HG03342 (cell line): ENCODE measurements around the gene DUSP7.

Experiments used
- ATAC-seq: cut with Tn5 transposase; IDR thresholded peaks from one replicate; pipeline ENCODE4 v1.9.1; 2021; ENCODE audit warnings: mild to moderate bottlenecking, moderate library complexity; ENCODE audit not compliant: unreplicated experiment

The DUSP7 gene

DNA sequence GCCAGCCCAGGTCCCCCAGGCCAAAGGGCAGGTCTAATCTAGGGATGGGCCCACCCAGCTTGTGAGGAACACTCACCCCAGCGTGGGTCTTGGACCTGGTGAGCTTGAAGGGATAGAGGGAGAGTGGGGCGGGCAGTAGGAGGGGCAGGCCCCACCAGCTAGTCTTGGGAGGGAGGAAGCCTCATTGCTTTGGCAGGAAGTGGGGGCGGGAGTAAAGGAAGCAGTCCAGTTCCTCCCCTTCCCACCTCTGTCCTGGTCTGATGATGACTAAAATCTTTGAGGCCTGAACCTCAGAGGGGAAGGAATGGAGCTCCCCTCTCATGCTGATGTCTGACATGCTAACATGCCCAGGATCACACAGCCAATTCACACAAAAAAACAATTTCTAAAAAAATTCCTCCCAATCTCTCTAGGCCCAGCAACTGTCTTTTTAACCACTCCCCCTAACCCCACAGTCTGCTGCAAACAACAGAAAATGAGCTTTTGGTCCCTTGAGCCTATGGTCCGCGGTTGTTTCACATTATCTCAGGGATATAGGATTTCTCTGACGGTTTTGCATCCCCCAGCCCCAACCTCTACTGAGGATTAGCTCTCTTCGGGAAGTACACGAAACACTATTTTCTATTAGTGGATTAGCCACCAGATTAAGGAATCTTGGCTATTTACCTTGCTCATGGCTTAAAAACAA is 30.7 kb upstream of the DUSP7 start:
- no peak for ATAC-seq

DNA sequence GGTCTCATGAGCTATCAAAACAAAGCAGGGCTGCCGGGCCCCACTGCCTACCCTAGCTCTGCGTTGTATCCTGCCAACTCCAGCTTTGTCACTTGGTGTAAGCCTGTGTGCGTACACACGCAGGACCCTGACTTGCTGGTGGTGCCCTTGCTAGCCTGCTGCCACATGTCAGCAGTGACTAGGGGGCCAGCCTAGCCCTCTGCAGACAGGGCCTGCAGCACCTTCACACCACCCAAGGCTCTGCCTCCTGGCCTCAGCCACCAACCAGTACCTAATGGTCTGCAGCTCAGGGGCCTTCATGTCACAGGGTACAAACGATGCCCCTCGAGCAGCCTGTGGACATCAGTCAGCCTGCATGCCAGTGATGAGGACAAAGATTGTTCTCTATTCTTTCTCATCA is 30.1 kb upstream of the DUSP7 start:
- no peak for ATAC-seq

DNA sequence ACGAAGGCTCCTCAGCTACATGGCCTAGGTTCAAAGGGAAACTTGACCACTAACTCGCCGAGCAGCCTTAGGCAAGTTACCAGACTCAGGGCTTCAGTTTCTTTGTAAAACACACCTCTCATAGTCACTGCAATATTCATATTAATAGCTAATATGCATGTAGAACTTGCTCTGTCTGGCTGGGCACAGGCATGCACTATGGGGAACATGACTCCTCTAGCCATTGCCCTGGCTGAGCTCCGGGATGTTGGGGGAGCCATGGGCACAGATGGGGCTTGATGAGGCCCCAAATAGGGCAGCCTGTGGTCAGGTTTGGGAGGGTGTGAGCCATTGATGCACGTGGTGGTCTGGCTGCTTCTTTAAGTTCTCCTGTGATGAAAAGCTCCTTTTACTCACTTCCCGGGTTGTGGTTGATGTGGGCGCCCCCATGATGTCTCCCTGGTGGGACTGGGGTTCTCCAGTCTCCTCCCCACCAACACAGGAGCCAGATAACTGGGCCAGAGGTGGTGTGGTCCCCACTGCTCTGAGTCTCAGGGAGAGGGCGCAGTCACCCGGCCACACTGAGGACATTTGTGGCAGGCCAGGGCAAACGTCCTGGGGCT is 29.4 kb upstream of the DUSP7 start:
- ATAC-seq: no peak

DNA sequence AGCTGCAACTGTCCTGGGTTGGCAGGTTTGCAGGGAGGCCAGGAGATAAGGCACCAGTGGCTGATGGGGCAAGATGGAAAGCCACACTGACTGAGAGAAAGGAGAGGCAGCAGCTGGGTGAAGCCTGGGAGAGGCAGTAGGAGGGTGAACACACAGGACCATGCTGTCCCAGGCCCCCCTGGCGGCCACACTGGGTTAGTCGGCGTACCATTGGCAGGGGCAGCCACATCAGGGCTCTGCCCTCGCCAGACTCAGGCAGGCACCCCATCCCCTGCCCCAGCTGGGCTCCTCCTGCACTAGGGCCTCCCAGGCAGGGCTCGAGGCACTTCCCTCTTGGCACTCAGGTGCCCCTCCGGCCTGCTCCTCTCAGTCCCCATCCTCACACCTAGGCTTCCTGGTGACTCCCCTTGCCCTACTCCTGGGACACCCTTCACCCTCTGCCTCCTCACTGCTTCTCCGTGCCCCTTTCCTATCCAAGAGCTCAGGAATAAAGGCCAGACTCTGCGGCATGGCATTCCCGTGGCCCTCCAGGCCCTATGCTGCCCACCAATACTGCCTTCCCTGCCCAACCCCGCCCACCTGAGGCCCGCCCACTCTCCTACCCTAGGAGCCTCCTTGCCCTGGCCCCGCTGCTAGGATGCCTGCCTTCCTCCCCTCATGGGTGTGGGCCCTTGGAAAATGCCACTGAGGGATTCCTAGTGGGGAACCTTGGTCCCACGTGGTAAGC is 28.7 kb upstream of the DUSP7 start:
- ATAC-seq: no peak

DNA sequence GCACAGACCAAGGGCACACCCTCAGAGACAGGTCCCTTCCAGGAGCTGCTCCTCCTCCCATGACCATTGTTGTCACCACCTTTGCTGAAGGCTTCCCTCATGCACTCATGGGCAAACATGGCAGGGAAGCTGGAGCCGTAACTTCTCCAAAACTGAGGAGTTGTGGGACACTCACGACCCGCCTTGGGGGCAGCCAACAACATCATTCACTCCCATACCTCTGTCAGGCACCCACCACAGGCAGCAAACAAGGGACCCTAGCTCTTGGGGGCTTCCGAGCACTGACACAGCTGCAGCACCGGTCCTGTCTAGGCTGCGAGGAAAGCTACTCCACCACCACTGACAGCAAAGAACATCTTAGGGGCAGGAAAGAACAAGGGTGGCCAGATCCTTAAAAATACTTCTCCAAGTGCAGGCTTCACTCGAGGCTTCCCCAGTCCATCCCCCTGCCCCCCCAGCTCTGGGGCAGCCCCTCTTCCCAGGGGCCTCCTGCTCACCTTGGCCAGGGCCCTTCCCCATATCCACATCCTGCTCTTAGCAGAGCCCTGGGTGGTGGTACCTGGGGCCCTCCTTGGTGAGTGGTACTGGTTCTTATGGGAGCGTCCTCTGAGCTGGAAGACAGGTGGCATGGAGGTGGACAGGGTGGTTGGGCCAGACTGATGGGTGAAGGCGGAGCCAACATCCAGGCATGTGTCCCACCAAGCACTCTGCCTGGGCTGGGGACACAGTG is 28.0 kb upstream of the DUSP7 start:
- ATAC-seq: no peak

DNA sequence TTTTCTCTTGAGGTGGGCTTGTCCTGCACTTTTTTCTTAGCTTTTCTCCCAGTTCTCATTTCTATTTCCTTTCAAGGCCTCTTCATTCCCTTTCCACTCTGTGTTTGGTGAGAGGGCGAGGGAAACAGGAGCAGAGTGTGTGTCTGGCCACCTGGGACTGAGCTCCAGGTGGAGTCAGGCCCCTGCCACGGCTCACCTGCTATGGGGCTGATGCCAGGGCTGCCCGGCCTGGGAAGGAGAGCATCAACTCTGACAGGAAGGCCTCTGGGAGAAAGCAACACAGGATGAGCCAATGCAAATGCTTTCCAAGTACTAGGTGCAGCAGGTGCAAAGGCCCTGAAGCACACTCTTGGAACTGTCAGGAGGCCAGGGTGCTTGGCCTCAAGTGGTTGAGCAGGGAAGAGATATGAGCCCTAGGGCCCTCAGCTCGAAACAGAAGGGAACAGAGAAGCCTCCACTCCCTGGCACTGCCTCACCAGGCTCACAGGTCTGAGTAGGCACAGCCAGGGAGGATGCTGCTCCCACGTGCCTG is 27.3 kb upstream of the DUSP7 start:
- ATAC-seq: no peak

DNA sequence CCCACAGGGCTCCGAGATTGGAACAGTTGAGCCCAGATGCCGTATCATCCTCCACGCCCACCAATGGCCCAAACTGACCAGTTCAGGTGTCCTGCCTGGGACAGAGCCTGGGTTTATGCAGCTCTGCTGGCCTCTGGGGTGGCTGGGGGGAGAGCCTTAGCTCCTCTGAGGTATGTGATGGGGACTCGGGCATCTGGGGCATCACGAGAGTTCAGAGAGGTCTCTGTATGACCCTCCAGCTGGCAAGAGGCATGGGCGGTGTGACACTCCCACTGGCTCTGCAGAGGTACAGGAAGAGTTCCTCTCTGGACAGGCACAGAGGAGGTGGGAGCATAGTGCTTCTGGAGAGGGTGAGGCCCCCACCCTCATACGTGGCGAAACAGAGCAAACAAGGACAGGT is 26.6 kb upstream of the DUSP7 start:
- no peak for ATAC-seq

DNA sequence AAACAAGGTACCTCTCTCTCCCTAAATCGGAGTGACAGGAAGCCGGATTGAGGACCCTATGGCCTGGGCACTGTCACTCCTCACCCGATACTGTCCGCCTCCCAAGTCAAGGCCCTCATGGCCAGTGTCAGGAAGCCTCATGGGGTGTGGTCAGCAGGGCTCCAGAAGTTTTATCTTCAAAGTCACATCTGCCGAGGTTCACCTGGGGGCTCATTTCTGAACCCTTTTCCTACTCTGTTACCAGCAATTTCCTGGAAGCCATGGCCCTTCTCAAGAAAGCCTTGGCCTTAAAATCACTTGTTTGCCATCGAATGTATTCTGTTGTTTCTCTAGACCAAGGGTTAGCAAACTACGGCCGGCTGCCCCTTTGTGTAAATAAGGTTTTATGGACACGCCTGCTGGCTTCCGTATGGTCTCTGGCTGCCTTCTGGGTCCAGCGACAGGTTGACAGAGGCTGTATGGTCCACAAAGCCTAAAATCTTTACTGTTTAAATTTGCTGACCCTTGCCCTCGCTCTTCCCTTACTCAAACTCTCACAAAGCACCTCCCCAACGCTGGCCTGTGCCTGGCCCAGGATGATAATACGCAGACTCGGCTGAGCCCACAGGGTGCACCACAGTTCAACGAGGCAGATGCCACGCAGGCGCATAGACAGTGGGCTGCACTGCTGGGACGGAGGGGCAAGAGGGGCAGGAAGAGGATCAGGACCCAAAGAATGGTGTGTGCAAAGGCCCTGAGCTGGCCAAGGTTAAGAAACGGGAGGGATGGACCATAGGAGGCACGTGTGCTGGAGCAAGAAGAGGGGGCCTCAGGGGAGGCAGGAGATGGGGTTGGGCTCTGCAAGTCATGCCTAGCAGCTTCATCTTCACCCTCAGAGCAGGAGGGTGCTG is 24.7 kb upstream of the DUSP7 start:
- no peak for ATAC-seq

DNA sequence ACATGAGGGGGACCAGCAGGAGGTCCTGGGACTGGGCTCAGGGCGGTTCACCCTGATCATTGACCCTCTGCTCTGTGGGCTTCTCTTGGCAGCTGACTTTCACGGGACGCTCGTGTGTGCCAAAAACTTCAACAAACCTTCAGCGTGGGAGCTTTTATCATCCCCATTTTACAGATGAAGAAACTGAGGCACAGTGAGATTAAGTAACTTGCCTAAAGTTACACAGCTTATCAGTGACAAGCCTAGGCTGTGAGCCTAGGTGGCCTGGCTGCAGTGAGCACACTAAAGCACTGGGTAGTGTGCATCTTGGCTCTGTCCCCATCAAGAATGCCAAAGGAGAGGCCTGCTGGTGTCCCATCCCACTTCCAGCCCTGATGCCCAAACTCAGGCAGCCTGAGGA is 23.6 kb upstream of the DUSP7 start:
- no peak for ATAC-seq

DNA sequence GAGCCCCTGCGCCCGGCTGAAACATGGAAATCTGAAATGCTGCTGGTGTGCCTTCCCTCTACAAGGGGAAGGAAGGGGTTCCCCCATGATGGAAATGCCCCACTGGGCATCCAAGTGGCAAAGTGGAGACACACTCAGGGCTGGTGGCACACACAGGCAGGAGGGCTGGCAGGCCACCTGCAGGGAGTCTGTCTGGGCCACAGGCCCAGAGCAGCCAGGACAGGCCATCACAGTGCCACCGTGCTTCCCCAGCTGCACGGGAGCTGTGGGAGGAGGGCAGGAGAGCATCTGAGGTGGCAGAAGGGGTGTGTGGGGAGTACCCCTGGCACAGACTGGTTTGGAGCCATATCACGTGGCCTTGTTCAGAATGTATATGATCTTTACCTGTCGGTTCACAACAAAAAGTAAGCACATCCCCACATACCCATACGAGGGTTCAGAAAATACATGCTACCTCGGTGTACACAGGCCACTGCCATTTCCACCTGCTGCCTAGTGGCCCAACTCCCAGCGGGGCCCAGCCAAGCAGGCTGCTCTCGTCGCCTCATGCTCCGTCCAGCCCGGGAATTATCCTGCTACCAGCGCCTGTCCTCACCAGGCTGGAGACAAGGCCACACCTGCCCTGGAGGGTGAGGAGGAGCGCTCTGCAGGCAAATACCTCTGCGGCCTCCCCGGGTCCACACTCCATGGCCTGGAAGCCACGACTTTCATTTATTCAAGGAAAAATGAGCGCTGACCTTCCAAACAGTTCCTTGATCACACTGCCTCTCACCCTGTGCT is 22.6 kb upstream of the DUSP7 start:
- no peak for ATAC-seq

DNA sequence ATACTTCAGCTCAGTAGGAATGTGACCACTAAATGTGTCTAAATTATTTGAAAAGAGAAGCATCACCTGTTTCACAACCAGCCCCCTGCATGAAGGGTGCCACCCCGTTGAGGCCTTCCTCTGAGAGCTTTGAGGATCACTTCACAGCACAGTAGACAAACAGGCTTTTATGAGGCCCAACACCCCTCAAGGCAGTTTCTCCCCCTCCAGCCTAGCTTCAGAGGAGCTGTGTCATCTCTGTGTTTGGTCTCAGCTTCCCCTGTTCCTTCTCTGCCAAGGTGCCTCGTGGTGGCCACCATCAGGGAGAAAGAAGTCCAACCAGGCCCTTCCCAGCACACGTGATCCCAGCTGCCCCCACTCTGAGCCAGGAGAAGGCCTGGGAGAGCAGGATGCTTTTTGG is 21.6 kb upstream of the DUSP7 start:
- no peak for ATAC-seq

DNA sequence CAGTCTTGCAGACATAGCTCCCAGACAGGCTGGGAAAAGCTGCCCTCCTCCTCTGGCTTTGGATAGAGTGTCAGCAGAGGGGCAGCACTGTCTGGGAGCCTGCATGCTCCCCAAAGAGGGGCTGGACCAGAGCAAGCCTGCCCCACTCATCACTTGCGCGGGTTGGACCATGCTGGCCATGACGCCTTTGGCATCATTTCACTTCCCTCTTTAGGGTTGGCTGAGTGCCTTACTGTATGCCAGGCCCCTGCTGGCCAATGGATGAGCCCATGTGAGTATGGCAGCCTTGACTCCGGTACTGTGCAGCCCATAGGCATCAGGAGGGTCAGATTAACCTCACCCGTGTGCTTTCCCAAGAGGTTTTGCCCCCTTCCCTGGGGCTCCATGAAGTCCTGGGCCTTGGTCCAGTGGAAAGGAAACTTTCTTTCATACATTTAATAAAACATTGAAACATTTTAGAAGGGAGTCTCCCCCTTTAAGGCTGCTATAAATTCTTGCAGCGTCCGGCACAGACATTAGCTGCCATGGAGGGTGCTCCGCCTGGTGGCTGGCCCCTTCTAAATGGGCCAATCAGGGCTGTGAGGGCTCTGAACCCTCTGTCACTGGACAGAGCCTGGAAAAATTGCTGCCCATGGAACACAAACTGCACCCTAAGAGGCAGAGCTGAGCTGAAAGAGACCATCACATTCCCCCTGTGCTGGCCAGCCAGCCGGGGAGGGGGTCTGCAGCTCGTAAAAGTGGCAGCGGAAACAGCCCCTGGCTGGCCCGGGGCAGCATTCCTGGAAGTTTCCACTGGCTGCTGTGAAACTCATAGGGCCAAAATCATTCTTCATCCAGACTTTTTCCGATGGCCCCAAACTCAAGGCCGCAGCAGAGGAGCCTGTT is 20.8 kb upstream of the DUSP7 start:
- ATAC-seq: no peak

DNA sequence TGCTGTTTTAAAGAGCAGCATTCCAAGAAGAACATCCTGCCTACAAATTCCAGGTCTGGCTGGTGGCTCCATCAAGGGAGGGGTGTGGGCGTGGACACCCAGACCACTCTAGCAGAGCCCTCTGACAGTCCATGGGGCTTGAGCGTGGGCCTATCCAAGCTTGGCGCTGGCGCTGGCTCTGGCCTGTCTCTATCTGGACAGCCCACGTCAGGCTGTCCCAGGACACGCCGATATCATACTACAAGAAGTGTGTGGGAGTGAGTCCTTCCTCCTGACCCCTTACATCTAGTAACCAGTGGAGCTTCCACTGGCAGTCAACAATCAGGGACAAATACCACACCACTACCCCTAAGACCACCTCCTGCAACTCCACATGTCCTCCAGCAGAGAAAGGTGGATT is 17.1 kb upstream of the DUSP7 start:
- ATAC-seq: no peak

DNA sequence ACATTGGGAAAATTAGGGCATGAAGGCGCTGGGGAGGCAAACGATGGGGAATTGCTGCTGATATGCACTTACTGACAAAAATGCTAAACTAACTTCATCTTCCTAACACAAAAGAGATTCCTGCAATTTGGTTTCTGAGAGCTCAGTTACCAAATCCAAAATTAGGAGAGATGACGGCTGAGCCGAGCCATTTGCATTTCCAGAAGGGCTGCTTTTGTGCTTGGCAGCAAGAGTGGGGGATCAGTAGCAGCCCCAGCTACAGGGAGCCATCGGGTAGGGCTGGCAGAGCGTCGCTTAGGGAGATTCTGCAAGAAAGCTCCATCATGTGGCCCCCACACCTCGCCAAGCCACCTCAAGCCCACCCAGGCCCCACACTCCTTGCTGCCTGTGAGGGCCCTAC is 16.1 kb upstream of the DUSP7 start:
- no peak for ATAC-seq

DNA sequence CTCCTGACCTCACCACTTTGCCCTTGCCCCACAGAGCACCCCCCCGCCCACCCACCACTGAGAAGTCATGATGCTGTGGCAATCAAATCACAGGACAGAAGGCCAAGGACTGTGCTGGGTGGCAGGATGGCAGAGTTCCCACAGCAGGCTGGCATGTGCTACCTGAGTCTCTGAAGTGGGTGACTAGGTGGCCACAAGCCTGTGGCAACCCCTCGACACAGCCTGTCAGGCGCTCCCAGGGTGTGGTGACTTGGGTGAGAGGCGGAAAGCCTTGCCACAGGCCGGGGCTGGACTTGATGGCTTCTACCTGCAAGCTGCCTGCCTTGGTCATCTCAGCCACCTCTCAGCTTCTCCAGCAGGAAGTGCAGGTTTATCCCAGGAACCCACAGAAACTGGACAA is 15.6 kb upstream of the DUSP7 start:
- no peak for ATAC-seq

DNA sequence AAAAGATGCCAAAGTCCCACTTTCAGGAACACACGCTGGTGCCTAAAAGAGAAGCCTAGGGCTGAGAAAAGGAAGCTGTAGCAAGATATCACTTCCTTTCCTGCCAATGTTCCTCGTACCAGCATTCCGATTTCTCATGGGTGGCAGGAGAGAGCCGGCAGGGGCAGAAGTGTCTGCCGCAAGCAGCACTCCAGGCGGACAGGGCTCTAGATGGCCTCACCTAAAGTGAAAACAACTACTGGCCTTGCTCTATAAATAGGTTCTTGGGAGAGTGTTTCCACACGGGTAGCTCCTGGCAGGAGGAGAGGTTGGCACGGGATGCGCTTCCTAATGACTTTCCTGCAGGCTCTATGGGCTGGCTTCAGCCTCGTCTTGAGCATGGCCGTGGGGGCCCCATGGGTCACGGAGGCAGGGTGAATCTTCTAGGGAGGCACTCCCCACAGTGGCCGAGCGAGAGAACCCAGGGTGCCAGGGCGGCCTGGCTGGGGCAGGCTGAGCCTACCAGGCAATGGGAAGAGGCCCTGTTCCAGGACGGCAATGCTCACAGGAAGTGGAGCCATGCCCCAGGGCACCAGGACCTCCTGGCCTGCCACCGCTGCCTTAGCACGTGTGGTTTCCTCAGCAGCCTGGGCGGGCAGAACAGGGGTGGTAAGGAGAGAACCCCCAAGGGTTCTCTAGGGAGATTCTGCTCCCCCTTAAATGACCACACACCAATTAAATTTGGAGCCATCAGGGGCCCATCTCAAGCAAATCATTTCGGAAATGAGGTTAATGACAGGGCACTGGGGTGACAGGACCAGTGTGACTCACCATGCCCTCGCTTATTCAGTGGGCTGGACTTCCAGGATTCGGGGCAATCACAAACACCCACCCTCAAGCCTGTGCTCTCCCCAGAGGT is 14.6 kb upstream of the DUSP7 start:
- no peak for ATAC-seq

DNA sequence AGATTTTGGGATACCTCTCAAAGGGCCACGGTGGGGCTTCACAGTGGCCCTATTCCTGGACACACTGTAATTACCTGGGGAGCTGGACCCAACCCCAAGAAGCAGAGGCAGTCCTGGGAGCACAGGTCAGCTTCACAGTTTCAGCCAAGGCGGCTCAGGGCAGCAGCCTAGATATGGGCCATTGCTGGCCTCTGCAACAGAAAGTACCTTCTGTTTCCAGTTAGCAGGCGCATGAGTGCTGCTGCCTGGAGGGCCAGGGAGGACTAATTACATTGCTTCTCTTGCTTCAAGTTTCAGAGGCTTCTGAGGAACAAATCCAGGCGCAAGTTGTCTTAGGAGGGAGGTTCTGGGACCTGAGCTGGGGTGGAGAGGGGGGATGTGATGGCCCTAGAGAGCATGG is 13.5 kb upstream of the DUSP7 start:
- ATAC-seq: no peak

DNA sequence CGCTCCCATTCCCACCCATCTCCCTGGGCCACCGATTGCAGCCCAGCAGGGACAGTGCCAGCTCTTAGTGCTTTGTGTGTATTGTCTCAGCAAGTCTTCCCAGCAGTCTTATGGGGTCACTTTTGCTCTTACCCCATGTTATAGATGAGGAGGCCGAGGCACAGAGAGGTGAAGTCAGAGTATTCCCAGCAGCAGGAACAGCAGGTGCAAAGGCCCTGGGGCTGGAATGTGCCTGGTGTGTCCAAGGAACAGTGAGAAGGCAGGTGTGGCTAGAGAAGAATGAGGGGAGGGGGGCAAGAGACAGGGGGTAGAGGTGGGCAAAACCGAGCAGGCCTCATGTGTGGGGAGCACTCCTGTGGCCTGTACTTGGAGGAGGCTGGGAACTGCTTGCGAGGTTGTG is 12.8 kb upstream of the DUSP7 start:
- ATAC-seq: no peak
